Esophagus squamous epithelium (tissue), 4 donors: Measurements from ENCODE around the gene SMIM35.

Experiments used
- CTCF ChIP-seq, 6 experiments: fragments of 450-650 bp in 4 of 6; fragments of 200-600 bp in 2 of 6; sonication (generic) in 2 of 6; IDR thresholded peaks; one replicate each; pipeline ENCODE4 v1.5.1; 2016 to 2019; ENCODE audit warnings: antibody characterized with exemption in 6 of 6, mild to moderate bottlenecking in 4 of 6, moderate library complexity in 4 of 6
- POLR2A ChIP-seq, 4 donors: fragments of 450-650 bp; IDR thresholded peaks; one replicate each; pipeline ENCODE4 v1.6.1; 2017; ENCODE audit warnings: antibody characterized with exemption in 4 of 4, mild to moderate bottlenecking in 4 of 4, moderate library complexity in 3 of 4

GRCh38 chr11:118018401-118018800 lies 68.4 kb downstream of the SMIM35 start:
- TF ChIP-seq CTCF (IDR thresholded peaks at IDR 0.05): no peak
- TF ChIP-seq POLR2A (IDR thresholded peaks at IDR 0.05): no peak
